SK-N-MC (cell line): ENCODE measurements around the gene FHL3.

Experiments used
- FOXP2 ChIP-seq: optimal IDR thresholded peaks from 2 replicates; pipeline ENCODE3; 2011; ENCODE audit warnings: mild to moderate bottlenecking, moderate library complexity; ENCODE audit not compliant: insufficient read depth; ENCODE audit errors: extremely low read length, control extremely low read depth
- POLR2AphosphoS5 ChIP-seq: IDR thresholded peaks from 2 replicates; pipeline ENCODE4 v1.6.1; 2012; ENCODE audit warnings: mild to moderate bottlenecking, low read depth, low read length, borderline replicate concordance

GRCh38 chr1:38041936-38042834, 36.9 kb upstream of the FHL3 start:
- TF ChIP-seq POLR2AphosphoS5, result no peak
- TF ChIP-seq FOXP2, result no peak
